NCI-H526 (cell line): ENCODE results near the gene TTC28.
"Not testable (repeated sequence)": the region's sequence is repeated elsewhere in the genome, so short reads cannot be mapped to it uniquely, and the experiment has no call there.

Experiments used
- DNase-seq, 2 experiments: peaks; one replicate each; lab custom pipeline; 2025; lab: John Stamatoyannopoulos, UW

The TTC28 gene

GRCh38 chr22:28604966-28605761 is 74.5 kb downstream of the TTC28 start:
- no peak for DNase-seq

- DNase-seq: no peak
These were observed 77.7 kb downstream of the TTC28 start for GRCh38 chr22:28601915-28602314.

- DNase-seq: peak; percentile 27 to 77
These were observed 79.0 kb downstream of the TTC28 start for GRCh38 chr22:28600546-28601143.

- no peak for DNase-seq
These were observed 79.9 kb downstream of the TTC28 start for GRCh38 chr22:28599693-28600092.

- DNase-seq: no peak
These were observed 82.0 kb downstream of the TTC28 start for GRCh38 chr22:28597665-28598064.

GRCh38 chr22:28594797-28595462 is 84.7 kb downstream of the TTC28 start:
- DNase-seq: peak; percentile 12 to 75

GRCh38 chr22:28594076-28594796 is 85.4 kb downstream of the TTC28 start:
- DNase-seq: no peak

- DNase-seq: no peak
These were observed 86.3 kb downstream of the TTC28 start for GRCh38 chr22:28593299-28593698.

- DNase-seq: no peak
These were observed 90.4 kb downstream of the TTC28 start for GRCh38 chr22:28589102-28589750.

- DNase-seq: no peak
These were observed 94.3 kb downstream of the TTC28 start for GRCh38 chr22:28585324-28585723.

GRCh38 chr22:28582806-28583205 is 96.8 kb downstream of the TTC28 start:
- DNase-seq: no peak

- no peak for DNase-seq
These were observed 98.6 kb downstream of the TTC28 start for GRCh38 chr22:28581016-28581415.

GRCh38 chr22:28576162-28576561 is 103.5 kb downstream of the TTC28 start:
- no peak for DNase-seq

- DNase-seq: no peak
These were observed 105.4 kb downstream of the TTC28 start for GRCh38 chr22:28574159-28574788.

GRCh38 chr22:28570696-28571373 is 108.8 kb downstream of the TTC28 start:
- DNase-seq: no peak

GRCh38 chr22:28568974-28569373 is 110.7 kb downstream of the TTC28 start:
- DNase-seq: not testable (repeated sequence)

GRCh38 chr22:28568099-28568498 is 111.5 kb downstream of the TTC28 start:
- DNase-seq: no peak

GRCh38 chr22:28566920-28567499 is 112.6 kb downstream of the TTC28 start:
- DNase-seq: not testable (repeated sequence)

GRCh38 chr22:28563636-28564035 is 116.0 kb downstream of the TTC28 start:
- no peak for DNase-seq

- DNase-seq: no peak
These were observed 117.3 kb downstream of the TTC28 start for GRCh38 chr22:28562324-28562723.
